Astrocyte (in vitro differentiated cells and primary cell): Measurements from ENCODE around the gene FAM151A.

Source experiments
- CTCF ChIP-seq: IDR thresholded peaks from 2 replicates; pipeline ENCODE4 v1.5.1; 2011; ENCODE audit warnings: low read depth, mild to moderate bottlenecking, inconsistent platforms, low read length, moderate library complexity; ENCODE audit not compliant: insufficient read depth
- EZH2 ChIP-seq: IDR thresholded peaks from 2 replicates; pipeline ENCODE4 v1.6.1; 2012; ENCODE audit warnings: mild to moderate bottlenecking, low read length, inconsistent platforms; ENCODE audit not compliant: insufficient read depth

- no peak for TF ChIP-seq CTCF
- no peak for TF ChIP-seq EZH2
These were observed 44.5 kb upstream of the FAM151A start for GRCh38 chr1:54667797-54668196.
